Middle frontal gyrus (tissue), 1 donor: ENCODE measurements around the gene BCL7C.
"Not testable (repeated sequence)": the region's sequence is repeated elsewhere in the genome, so short reads cannot be mapped to it uniquely, and the experiment has no call there.

Experiments
- DNase-seq: peaks from one replicate; pipeline ENCODE4 v3.0.0-alpha.2; 2015; ENCODE audit warnings: low spot score; ENCODE audit errors: extremely low spot score

Gene BCL7C

GRCh38 chr16:30893744-30894539 lies at the start of gene BCL7C:
Gene BCL7C, minus strand, starts transcription at chr16:30894077. Its CDS starts 133 bp downstream, at chr16:30893944.
- DNase-seq: peak; percentile 61

DNA sequence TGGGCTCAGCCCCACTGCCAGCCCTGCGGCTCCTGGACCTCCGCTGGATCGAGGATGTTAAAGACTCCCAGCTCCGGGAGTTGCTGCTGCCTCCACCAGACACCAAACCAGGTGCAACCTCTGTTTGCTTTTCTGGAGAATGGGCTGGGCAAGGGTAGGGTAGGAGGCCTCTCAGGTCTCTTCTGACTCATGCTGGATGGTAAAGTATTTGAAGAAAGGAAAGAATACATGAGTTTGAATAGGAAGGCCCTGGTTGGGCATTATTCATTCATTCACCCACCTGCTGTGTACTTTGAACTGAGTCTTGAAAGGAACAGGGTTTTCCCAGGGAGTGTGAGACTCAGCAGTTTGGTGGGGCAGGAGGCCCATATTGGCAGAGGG lies 48.5 kb upstream of the BCL7C start:
- DNase-seq: no peak

GRCh38 chr16:30941600-30942425 lies 47.9 kb upstream of the BCL7C start:
- DNase-seq: no peak

GRCh38 chr16:30939571-30939970 lies 45.7 kb upstream of the BCL7C start:
- DNase-seq: not testable (repeated sequence)

- DNase-seq: no peak
Measured at GRCh38 chr16:30937692-30938091, 43.8 kb upstream of the BCL7C start.

DNA sequence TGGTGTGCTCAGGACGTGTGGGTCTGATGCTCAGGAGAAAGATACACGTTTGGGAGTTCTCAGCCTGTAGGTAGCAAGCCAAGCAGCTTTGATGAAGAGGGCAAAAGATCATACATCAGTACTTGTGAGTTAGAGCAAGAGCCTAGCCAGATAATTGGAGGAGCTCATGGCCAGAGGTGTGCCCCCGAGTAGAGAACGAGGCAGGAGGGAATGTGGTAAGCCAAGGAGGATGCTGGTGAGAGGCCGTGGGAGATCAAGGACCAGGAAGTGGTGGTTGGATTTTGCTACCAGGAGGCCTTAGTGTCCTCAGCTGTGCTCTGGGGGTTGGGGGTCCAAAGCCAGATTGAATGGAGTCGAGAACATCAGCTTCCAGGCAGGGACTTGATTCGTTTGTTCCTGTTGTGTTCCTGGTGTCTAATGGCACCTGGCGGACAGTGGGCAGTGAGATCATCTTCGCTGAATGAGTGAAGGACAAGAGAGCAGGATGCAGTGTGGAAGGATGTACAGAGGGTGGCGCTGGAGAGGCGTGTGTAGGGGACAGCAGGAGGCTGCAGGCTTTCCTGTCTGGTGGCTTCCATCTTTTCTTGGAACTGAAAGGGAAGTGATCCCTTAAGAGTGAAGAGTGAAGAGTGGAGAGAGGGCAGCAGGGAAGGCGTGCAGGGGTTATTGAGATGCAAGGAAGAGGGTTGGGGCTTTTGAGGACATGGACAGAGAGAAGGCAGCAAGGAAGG lies 41.1 kb upstream of the BCL7C start:
- no peak for DNase-seq

DNA sequence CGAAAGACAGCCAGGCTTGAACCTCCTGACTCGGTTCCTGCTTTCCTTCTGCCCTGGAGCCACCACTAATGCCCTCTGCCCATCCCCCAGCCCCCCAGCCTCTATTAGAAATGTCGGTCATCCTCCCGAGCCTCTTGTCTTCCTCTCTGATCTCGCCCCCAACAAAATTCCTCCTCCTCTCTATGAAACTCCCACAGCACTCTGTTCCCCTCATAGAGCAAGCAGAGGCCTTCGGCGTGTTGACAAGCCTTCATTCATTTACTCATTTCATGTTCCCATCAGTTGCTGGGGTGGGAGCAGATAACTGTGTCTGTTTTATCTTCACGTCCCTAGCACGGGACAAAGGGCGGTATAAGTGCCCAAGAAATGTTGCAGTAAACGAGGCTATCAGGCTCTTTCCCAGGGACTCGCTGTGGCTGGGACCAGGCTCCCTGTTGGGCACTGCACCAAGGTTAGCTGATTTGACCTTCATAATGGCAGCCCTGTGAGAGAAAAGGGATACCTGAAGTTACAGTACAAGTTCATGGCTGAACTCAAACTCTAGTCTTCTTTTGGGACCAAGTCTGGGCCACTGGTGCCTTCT lies 37.3 kb upstream of the BCL7C start:
- DNase-seq: no peak

DNA sequence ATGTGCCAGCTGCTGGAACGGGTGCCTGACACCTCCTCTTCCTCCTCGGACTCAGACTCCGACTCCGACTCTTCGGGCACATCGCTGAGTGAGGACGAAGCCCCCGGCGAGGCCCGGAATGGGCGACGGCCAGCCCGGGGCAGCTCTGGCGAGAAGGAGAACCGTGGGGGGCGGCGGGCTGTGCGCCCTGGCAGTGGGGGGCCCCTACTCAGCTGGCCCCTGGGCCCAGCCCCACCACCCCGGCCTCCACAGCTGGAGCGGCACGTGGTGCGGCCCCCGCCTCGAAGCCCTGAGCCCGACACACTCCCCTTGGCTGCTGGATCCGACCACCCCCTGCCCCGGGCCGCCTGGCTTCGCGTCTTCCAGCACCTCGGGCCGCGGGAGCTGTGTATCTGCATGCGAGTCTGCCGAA lies 36.3 kb upstream of the BCL7C start:
- DNase-seq: no peak

GRCh38 chr16:30929167-30929566 lies 35.3 kb upstream of the BCL7C start:
- no peak for DNase-seq

DNA sequence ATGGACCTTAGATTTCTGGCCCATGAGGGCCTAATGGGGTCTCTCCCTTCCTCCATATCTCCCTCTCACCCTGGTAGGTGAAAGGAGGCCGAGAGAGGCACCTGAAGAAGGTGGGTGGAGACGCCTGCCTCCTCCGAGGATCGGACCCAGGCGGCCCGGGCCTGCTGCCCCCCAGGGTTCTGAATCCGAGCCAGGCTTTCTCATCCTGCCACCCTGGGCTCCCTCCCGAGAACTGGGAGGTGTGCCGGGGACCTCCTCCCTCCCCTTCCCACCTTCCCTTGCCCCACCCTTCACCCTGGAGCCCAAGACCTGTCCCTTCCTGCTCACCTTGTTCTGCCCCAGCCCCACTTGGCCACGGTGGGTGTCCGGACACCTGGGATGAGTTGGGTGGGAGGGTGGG lies 34.5 kb upstream of the BCL7C start:
- DNase-seq: no peak

GRCh38 chr16:30927789-30928378 lies 34.0 kb upstream of the BCL7C start:
- DNase-seq: peak; percentile 46

DNA sequence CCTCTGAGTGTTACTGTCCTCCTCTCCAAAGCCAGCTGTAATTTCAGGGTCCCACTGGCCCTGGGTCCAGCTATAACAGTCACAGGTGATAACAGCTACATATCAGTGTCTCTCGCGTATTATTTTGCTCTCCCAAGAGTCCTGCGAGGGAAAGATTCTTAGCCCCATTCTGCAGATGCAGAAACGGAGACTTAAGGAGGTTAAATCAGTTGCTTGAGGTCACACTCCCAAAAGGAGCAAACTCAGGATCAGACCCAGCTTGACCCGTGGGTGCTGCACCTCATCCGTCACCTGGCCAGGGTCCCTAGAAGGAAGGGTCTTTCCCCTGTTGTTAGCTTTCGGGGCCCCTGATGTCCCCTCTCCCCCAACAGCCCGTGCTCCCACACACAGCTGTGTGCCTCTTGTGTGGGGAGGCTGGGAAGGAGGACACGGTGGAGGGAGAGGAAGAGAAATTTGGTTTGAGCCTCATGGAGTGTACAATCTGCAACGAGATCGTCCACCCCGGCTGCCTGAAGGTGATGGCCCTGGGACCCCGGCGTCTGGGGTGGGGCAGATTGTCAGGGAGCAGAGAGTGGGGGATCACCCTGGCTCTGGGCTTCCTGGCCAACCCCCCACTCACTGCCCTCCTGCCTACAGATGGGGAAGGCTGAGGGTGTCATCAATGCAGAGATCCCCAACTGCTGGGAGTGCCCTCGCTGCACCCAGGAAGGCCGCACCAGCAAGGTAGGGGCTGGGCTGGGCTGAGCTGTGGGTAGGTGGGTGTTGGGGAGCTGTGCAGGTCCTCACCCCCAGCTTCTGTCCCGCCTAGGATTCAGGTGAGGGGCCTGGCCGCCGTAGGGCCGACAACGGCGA lies 33.3 kb upstream of the BCL7C start:
- DNase-seq: no peak

GRCh38 chr16:30925995-30926811 lies 32.3 kb upstream of the BCL7C start:
- no peak for DNase-seq

- DNase-seq: no peak
Measured at GRCh38 chr16:30925632-30925987, 31.7 kb upstream of the BCL7C start.

- no peak for DNase-seq
Measured at GRCh38 chr16:30924913-30925631, 31.2 kb upstream of the BCL7C start.

DNA sequence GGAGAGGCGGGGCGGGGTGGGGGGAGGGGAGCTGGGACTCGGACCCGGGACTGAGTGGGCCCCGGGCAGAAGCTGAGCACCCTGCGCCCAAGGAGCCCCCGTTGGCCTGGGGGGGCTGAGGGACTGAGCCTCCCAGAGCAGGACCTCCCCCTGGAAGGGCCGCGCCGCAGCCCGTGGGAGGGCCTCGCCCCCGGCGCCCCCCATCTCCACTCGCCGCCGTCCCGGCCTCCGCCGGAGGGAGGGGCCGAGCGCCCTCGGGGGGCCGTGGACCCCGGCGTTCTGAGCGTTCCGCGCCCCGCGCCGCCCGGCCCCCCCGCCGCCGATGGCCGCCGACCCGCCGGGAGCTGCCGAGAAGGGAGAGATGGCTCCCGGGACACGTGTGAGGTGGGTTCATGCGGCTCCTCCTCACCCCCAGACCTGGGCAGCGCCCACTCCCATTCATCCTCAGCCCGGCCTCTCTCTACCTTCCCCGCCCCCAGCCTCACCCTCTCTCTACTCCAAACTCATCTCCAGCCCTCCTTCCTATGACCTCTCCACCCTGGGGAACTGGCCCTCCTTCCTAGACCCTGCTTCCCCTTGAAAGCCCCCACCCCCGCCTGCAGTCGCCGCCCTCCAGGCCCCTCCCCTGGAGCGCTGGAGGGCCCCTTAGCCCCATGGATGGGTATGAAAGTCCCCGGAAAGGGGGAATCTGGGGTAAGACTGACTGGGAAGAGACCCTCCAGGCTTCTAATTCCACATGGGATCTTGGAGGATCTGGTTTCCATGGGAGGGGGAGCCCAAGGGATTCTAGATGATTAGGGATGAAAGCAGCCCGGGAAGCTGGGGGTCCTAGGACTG lies 30.4 kb upstream of the BCL7C start:
- no peak for DNase-seq

- DNase-seq: no peak
Measured at GRCh38 chr16:30923554-30924075, 29.7 kb upstream of the BCL7C start, which contains the start of gene FBXL19. Gene FBXL19, plus strand, starts transcription at chr16:30923572. Its CDS starts 2,183 bp downstream, at chr16:30925755.
